Esophagus muscularis mucosa (tissue), 4 donors: ENCODE data around the gene ABR.

Source experiments
- EP300 ChIP-seq: sonication (generic); formaldehyde crosslinking; IDR thresholded peaks from one replicate; pipeline ENCODE4 v1.6.1; 2017; ENCODE audit warnings: antibody characterized with exemption
- POLR2A ChIP-seq: fragments of 450-650 bp; IDR thresholded peaks from one replicate; pipeline ENCODE4 v1.6.1; 2017; ENCODE audit warnings: antibody characterized with exemption, moderate library complexity, mild to moderate bottlenecking, low read depth
- POLR2AphosphoS5 ChIP-seq, 2 donors: sonication (generic); formaldehyde crosslinking; IDR thresholded peaks; one replicate each; pipeline ENCODE4 v1.6.1; 2017; ENCODE audit warnings: antibody characterized with exemption in 2 of 2
- TF ChIP-seq, protein P1 (sequence below), 3 experiments: fragments of 200-600 bp in 2 of 3; fragments of 450-650 bp in 1 of 3; sonication (generic) in 2 of 3; IDR thresholded peaks; one replicate each; pipeline ENCODE4 v1.5.1; 2017 to 2019; ENCODE audit warnings: antibody characterized with exemption in 3 of 3, mild to moderate bottlenecking in 2 of 3, moderate library complexity in 1 of 3

DNA sequence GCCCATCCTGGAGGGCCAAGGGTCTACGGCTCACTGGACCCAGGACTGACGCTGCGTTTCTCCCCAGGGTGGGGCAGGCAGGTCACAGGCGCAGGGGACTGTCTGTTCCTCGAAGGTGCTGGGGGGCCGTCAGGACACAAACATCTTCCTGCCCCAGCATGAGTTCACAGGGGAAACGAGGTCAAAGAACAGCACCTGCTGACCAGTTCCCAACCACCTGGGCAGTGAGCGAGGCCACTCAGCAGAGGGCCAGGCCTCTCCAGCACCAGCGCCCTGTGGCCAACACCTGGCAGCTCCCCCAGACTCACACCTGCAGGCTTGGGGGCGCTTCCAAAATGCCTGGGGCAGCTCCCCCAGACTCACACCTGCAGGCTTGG is 153.2 kb downstream of the ABR start:
- TF ChIP-seq POLR2A (no peak), POLR2AphosphoS5 (IDR thresholded peaks at IDR 0.05) (no peak), EP300 (no peak)
- TF ChIP-seq, protein P1, sequence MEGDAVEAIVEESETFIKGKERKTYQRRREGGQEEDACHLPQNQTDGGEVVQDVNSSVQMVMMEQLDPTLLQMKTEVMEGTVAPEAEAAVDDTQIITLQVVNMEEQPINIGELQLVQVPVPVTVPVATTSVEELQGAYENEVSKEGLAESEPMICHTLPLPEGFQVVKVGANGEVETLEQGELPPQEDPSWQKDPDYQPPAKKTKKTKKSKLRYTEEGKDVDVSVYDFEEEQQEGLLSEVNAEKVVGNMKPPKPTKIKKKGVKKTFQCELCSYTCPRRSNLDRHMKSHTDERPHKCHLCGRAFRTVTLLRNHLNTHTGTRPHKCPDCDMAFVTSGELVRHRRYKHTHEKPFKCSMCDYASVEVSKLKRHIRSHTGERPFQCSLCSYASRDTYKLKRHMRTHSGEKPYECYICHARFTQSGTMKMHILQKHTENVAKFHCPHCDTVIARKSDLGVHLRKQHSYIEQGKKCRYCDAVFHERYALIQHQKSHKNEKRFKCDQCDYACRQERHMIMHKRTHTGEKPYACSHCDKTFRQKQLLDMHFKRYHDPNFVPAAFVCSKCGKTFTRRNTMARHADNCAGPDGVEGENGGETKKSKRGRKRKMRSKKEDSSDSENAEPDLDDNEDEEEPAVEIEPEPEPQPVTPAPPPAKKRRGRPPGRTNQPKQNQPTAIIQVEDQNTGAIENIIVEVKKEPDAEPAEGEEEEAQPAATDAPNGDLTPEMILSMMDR (IDR thresholded peaks at IDR 0.05), result no peak
